Stimulated activated CD4-positive, alpha-beta T cell treated with anti-CD3 and anti-CD28 coated beads, Interleukin-4, amount 100 ng/mL, for 4 hours (primary cell): ENCODE data around the gene LRIG2.
"Not testable (repeated sequence)": the region's sequence is repeated elsewhere in the genome, so short reads cannot be mapped to it uniquely, and the experiment has no call there.

Source experiments
- DNase-seq, 2 experiments: peaks; one replicate each; pipeline ENCODE4 v3.0.0-alpha.2; 2020

Gene LRIG2

GRCh38 chr1:113072757-113073478, at the start of gene LRIG2:
TSS of gene LRIG2 (plus strand) at chr1:113073198. CDS start at chr1:113073407, 209 bp downstream.
- DNase-seq: peak; percentile 96 to 97

GRCh38 chr1:113023316-113023715, 49.7 kb upstream of the LRIG2 start:
- not testable (repeated sequence) for DNase-seq

GRCh38 chr1:113027007-113027406, 46.0 kb upstream of the LRIG2 start:
- no peak for DNase-seq

GRCh38 chr1:113027449-113027848, 45.5 kb upstream of the LRIG2 start:
- no peak for DNase-seq

- no peak for DNase-seq
Observed at GRCh38 chr1:113029822-113030221, 43.2 kb upstream of the LRIG2 start.

GRCh38 chr1:113031171-113031933, 41.6 kb upstream of the LRIG2 start:
- no peak for DNase-seq

- no peak for DNase-seq
Observed at GRCh38 chr1:113035086-113035485, 37.9 kb upstream of the LRIG2 start.

GRCh38 chr1:113036639-113037321, 36.2 kb upstream of the LRIG2 start:
- DNase-seq: no peak

- DNase-seq: no peak
Observed at GRCh38 chr1:113040041-113040440, 33.0 kb upstream of the LRIG2 start.

- DNase-seq: no peak
Observed at GRCh38 chr1:113040718-113041412, 32.1 kb upstream of the LRIG2 start.

GRCh38 chr1:113041569-113042284, 31.3 kb upstream of the LRIG2 start:
- DNase-seq: no peak

- DNase-seq: peak; percentile 4 to 5
Observed at GRCh38 chr1:113042285-113043143, 30.5 kb upstream of the LRIG2 start.

- not testable (repeated sequence) for DNase-seq
Observed at GRCh38 chr1:113043144-113043488, 29.9 kb upstream of the LRIG2 start.

- DNase-seq: no peak
Observed at GRCh38 chr1:113046569-113046968, 26.4 kb upstream of the LRIG2 start.

- DNase-seq: no peak
Observed at GRCh38 chr1:113048064-113048463, 24.9 kb upstream of the LRIG2 start.

GRCh38 chr1:113053344-113054126, 19.5 kb upstream of the LRIG2 start:
- DNase-seq: no peak

- no peak for DNase-seq
Observed at GRCh38 chr1:113055570-113055969, 17.4 kb upstream of the LRIG2 start.

- DNase-seq: no peak
Observed at GRCh38 chr1:113057006-113057405, 16.0 kb upstream of the LRIG2 start.

GRCh38 chr1:113058941-113059706, 13.9 kb upstream of the LRIG2 start:
- DNase-seq: no peak

GRCh38 chr1:113063456-113063855, 9.5 kb upstream of the LRIG2 start:
- DNase-seq: not testable (repeated sequence)
